GM12878 (cell line): ENCODE data around the gene IL4. TPM values are rescaled to one million over a fixed set of nuclear protein-coding genes. Genes with fewer than 3 reads are reported as not detected.

ENCODE experiments used
- CBX5 ChIP-seq: sonication (generic); IDR thresholded peaks from 2 replicates; pipeline ENCODE4 v1.6.1; 2016; ENCODE audit warnings: low read depth, moderate library complexity, mild to moderate bottlenecking, inconsistent platforms
- CEBPB ChIP-seq, 2 experiments: fragments of 150-350 bp in 1 of 2; IDR thresholded peaks; 2 replicates each; pipeline ENCODE4 v1.6.1; 2012 to 2014; ENCODE audit warnings: low read depth in 2 of 2, low read length in 2 of 2, borderline replicate concordance in 1 of 2, inconsistent platforms in 1 of 2
- DPF2 ChIP-seq: fragments of 450-650 bp; IDR thresholded peaks from 2 replicates; pipeline ENCODE4 v1.6.1; 2017; ENCODE audit warnings: mild to moderate bottlenecking
- ESRRA ChIP-seq: IDR thresholded peaks from 2 replicates; pipeline ENCODE4 v1.6.1; 2012; ENCODE audit warnings: mild to moderate bottlenecking, low read length, improper control_type of control experiment
- LARP7 ChIP-seq: fragments of 450-650 bp; IDR thresholded peaks from 2 replicates; pipeline ENCODE4 v1.6.1; 2017; ENCODE audit warnings: mild to moderate bottlenecking
- MAX ChIP-seq: IDR thresholded peaks from 2 replicates; pipeline ENCODE4 v1.6.1; 2012; ENCODE audit warnings: low read depth, low read length, improper control_type of control experiment
- MLLT1 ChIP-seq: fragments of 450-650 bp; IDR thresholded peaks from 2 replicates; pipeline ENCODE4 v1.6.1; 2016; ENCODE audit warnings: mild to moderate bottlenecking
- MYB ChIP-seq: fragments of 150-350 bp; IDR thresholded peaks from 2 replicates; pipeline ENCODE4 v1.6.1; 2014; ENCODE audit warnings: mild to moderate bottlenecking, low read depth, low read length, borderline replicate concordance
- NFYA ChIP-seq: IDR thresholded peaks from 2 replicates; pipeline ENCODE4 v1.6.1; 2011; ENCODE audit warnings: low read depth, mild to moderate bottlenecking, low read length, improper control_type of control experiment, borderline replicate concordance
- NR2C2 ChIP-seq: IDR thresholded peaks from 2 replicates; pipeline ENCODE4 v1.6.1; 2011; ENCODE audit warnings: borderline replicate concordance, low read depth; ENCODE audit not compliant: control insufficient read depth, insufficient read length
- ZBTB4 ChIP-seq: fragments of 450-650 bp; formaldehyde crosslinking; IDR thresholded peaks from 2 replicates; pipeline ENCODE4 v1.4.0; 2022; ENCODE audit warnings: mild to moderate bottlenecking, moderate library complexity
- ZNF384 ChIP-seq: IDR thresholded peaks from 2 replicates; pipeline ENCODE4 v1.6.1; 2012; ENCODE audit warnings: low read depth, mild to moderate bottlenecking, low read length, improper control_type of control experiment, borderline replicate concordance
- polyA plus RNA-seq, 11 experiments: library from polyadenylated mRNA; depleted of rRNA in 4 of 11; unstranded in 6 of 11; stranded (reverse) in 5 of 11; fragments of >200 nt; fragmentation: Nextera tagmentation in 4 of 11; fragmentation: Illumina TruSeq in 1 of 11; extraction: Ambion mirVana in 4 of 11; extraction: Trizol in 1 of 11; gene quantifications; 1 replicate in 1 of 11; 2 replicates in 10 of 11; pipeline versions ENCODE4 v1.2.1 to v1.2.3, GENCODE V29; 2011 to 2016; ENCODE audit warnings: inconsistent platforms in 2 of 11, missing spikeins in 2 of 11, low read depth in 1 of 11
- total RNA-seq, 4 experiments: library from RNA; depleted of rRNA in 3 of 4; stranded (reverse); fragments of >200 nt in 3 of 4; fragmentation: Illumina TruSeq in 1 of 4; extraction: Trizol in 1 of 4; gene quantifications; 2 replicates each; pipeline versions ENCODE4 v1.2.1 to v1.2.3, GENCODE V29; 2013 to 2021

IL4 gene
- total and polyA plus RNA-seq, 10 of the 15 experiments (the other 5 are each of a cell fraction or from before 2014, with no cell fraction given): 0.20 to 0.80 (median 0.50) TPM; not detected in 7

- TF ChIP-seq MLLT1 (no peak), DPF2 (no peak), ZBTB4 (no peak), ESRRA (no peak), LARP7 (peak; percentile 7; the same call in 1 of the 2 replicates), MAX (no peak), NR2C2 (no peak), CEBPB (IDR thresholded peaks at IDR 0.05; ENCODE audit: borderline replicate concordance in 1 of 2, low read depth in 2 of 2, low read length in 2 of 2) (0 out of 4 replicates have a peak, but pooled peaks of 1 of the 2 experiments have one; percentile 73), MYB (no peak), CBX5 (no peak), ZNF384 (no peak), NFYA (no peak)
These were observed 32.5 kb upstream of the IL4 start (continued) for GRCh38 chr5:132641241-132641723.
